ENCODE data around the gene PARVG. TPM values are rescaled to one million over a fixed set of nuclear protein-coding genes. Genes with fewer than 3 reads are reported as not detected.
A peak's percentile ranks its signal among the peaks of the same experiment; 100 is the strongest.

The PARVG gene
- total and polyA plus RNA-seq, 9 of the 15 experiments (the other 6 are each of a cell fraction or from before 2014, with no cell fraction given) = 0.35 TPM; not detected in 8

DNA sequence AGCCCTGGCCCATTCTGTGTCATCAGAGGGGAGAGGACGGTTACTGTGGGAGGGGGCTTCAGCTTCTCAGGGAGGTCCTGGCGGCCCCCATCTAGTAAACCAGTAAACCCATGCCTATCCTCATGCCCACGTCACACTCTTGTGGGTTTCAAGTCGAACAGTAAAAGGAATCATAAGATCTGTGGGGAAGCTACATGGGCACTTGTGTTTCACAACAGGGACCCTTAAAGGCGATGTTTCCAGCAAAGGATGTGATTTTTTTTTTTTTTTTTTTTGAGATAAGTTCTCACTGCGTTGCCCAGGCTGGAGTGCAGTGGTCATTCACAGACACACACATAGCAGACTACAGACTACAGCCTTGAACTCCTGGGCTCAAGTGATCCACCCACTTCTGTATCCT lies 9.2 kb upstream of the PARVG start (continued):
- TF ChIP-seq, protein P1, sequence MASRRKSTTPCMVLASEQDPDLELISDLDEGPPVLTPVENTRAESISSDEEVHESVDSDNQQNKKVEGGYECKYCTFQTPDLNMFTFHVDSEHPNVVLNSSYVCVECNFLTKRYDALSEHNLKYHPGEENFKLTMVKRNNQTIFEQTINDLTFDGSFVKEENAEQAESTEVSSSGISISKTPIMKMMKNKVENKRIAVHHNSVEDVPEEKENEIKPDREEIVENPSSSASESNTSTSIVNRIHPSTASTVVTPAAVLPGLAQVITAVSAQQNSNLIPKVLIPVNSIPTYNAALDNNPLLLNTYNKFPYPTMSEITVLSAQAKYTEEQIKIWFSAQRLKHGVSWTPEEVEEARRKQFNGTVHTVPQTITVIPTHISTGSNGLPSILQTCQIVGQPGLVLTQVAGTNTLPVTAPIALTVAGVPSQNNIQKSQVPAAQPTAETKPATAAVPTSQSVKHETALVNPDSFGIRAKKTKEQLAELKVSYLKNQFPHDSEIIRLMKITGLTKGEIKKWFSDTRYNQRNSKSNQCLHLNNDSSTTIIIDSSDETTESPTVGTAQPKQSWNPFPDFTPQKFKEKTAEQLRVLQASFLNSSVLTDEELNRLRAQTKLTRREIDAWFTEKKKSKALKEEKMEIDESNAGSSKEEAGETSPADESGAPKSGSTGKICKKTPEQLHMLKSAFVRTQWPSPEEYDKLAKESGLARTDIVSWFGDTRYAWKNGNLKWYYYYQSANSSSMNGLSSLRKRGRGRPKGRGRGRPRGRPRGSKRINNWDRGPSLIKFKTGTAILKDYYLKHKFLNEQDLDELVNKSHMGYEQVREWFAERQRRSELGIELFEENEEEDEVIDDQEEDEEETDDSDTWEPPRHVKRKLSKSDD (conservative IDR thresholded peaks at IDR 0.05; ENCODE audit: low read length) = no peak
- no peak for TF ChIP-seq ZNF23 (CRISPR knock-in tag; IDR thresholded peaks at IDR 0.05)
- TF ChIP-seq TAL1 (IDR thresholded peaks at IDR 0.05) = no peak
- TF ChIP-seq MECOM (CRISPR knock-in tag; IDR thresholded peaks at IDR 0.05) = no peak
- TF ChIP-seq C11orf30 (IDR thresholded peaks at IDR 0.05; ENCODE audit: low read depth) = no peak

DNA sequence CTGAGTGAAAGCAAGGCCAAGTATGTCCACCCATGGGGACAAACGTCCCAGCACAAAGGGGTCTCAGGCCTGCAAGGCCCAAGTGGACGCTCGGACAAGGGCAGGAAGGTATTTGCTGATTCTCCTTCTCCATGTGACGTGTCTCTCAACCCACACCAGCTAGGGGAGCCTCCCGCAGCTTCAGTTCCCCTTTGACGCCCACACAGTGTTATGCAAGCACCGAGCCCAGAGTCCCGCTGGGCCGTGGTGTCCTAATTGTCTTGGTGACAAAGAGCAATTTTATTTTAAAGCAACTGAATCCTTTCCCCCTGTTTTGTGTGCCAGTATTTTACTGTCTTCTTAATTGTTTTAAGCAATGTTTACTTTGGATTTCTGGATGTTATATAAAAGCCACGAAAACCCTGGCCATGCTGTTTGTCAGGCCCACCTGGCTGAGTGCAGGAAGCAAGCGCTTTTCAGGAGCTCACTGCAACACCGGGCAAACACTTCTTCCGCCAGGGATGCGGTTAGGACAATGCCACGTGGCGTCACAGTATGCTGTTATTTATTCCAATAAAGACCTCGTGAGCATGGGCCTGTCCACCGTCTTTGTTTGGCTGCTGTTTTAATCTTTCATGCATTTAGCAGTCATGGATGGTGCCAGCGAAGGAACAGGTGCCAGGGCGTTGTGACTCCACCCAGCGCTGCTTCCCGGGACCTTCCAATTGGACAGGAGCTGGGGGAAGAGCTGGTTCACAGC lies 8.2 kb upstream of the PARVG start:
- Histone ChIP-seq H4K20me1 (replicated peaks; ENCODE audit: control insufficient read depth, insufficient read depth, low read length) (no peaks in the 10 kb centered on the region), H3K4me3 (no peak overlapping the region), H3K4me2 (ENCODE audit: insufficient read depth, low read length) (no peak overlapping the region), H2AFZ (ENCODE audit: low read depth, low read length) (no peak overlapping the region), H3K4me1 (replicated peaks in 1 of 2; ENCODE audit: control insufficient read depth in 2 of 2, insufficient read depth in 2 of 2, low read length in 2 of 2) (no peaks in the 10 kb centered on the region), H3K9me3 (replicated peaks; ENCODE audit: control insufficient read depth, insufficient read depth, low read depth, low read length) (no peaks in the 10 kb centered on the region), H3K9me1 (ENCODE audit: control insufficient read depth, insufficient read depth, low read length) (no peaks in the 10 kb centered on the region), H3K36me3 (ENCODE audit: control insufficient read depth, insufficient read depth, low read length) (no peaks in the 10 kb centered on the region), H3K27ac (ENCODE audit: extremely low read depth, low read depth, low read length) (no peak overlapping the region), H3K79me2 (ENCODE audit: control insufficient read depth, insufficient read depth, low read length) (no peaks in the 10 kb centered on the region), H3K27me3 (ENCODE audit: control insufficient read depth in 2 of 2, insufficient read depth in 2 of 2, low read length in 2 of 2) (no peaks in the 10 kb centered on the region; a peak in 1 of 5 replicates), H3K9ac (ENCODE audit: insufficient read depth in 1 of 2, low read depth in 2 of 2, low read length in 2 of 2) (no peak overlapping the region)
- intact Hi-C loops (cut with micrococcal nuclease) = no loop called here
- CTCF ChIA-PET (ENCODE audit: low intra/inter-chr PET ratio) = no interaction called here
- DNase-seq (ENCODE audit: extremely low read depth in 1 of 4, low spot score in 3 of 4) (peak in 2 of 4 experiments; percentile 11 to 14), FAIRE-seq (no peak), ATAC-seq (no peak)
- BruUV-seq (replicated peaks) = no TSS peak
- POLR2A ChIA-PET = no interaction called here
- WGBS (ENCODE audit: insufficient coverage, low coverage, missing lambda C conversion rate) = 47% methylated on average over 22 of the region's 22 CpGs
- in situ Hi-C loops (cut with MboI) = no loop called here
- TF ChIP-seq L3MBTL2 (IDR thresholded peaks at IDR 0.05) = no peak
- no peak for TF ChIP-seq KLF10 (CRISPR knock-in tag; IDR thresholded peaks at IDR 0.05)
- 0 out of 2 replicates have a peak, but pooled peaks have one; percentile 7 for TF ChIP-seq SPI1 (IDR thresholded peaks at IDR 0.05; ENCODE audit: borderline replicate concordance, low read depth, low read length)
- TF ChIP-seq GABPA (tag; conservative IDR thresholded peaks at IDR 0.05; ENCODE audit: low read depth) = no peak
- TF ChIP-seq MYC (IDR thresholded peaks at IDR 0.05; ENCODE audit: low read depth, low read length) = no peak
- TF ChIP-seq MYC (CRISPR knock-in tag; IDR thresholded peaks at IDR 0.05; ENCODE audit: borderline replicate concordance, low read depth) = no peak
- TF ChIP-seq, protein P2, sequence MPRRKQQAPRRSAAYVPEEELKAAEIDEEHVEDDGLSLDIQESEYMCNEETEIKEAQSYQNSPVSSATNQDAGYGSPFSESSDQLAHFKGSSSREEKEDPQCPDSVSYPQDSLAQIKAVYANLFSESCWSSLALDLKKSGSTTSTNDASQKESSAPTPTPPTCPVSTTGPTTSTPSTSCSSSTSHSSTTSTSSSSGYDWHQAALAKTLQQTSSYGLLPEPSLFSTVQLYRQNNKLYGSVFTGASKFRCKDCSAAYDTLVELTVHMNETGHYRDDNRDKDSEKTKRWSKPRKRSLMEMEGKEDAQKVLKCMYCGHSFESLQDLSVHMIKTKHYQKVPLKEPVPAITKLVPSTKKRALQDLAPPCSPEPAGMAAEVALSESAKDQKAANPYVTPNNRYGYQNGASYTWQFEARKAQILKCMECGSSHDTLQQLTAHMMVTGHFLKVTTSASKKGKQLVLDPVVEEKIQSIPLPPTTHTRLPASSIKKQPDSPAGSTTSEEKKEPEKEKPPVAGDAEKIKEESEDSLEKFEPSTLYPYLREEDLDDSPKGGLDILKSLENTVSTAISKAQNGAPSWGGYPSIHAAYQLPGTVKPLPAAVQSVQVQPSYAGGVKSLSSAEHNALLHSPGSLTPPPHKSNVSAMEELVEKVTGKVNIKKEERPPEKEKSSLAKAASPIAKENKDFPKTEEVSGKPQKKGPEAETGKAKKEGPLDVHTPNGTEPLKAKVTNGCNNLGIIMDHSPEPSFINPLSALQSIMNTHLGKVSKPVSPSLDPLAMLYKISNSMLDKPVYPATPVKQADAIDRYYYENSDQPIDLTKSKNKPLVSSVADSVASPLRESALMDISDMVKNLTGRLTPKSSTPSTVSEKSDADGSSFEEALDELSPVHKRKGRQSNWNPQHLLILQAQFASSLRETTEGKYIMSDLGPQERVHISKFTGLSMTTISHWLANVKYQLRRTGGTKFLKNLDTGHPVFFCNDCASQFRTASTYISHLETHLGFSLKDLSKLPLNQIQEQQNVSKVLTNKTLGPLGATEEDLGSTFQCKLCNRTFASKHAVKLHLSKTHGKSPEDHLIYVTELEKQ (CRISPR knock-in tag; IDR thresholded peaks at IDR 0.05) = no peak
- TF ChIP-seq, protein P3, sequence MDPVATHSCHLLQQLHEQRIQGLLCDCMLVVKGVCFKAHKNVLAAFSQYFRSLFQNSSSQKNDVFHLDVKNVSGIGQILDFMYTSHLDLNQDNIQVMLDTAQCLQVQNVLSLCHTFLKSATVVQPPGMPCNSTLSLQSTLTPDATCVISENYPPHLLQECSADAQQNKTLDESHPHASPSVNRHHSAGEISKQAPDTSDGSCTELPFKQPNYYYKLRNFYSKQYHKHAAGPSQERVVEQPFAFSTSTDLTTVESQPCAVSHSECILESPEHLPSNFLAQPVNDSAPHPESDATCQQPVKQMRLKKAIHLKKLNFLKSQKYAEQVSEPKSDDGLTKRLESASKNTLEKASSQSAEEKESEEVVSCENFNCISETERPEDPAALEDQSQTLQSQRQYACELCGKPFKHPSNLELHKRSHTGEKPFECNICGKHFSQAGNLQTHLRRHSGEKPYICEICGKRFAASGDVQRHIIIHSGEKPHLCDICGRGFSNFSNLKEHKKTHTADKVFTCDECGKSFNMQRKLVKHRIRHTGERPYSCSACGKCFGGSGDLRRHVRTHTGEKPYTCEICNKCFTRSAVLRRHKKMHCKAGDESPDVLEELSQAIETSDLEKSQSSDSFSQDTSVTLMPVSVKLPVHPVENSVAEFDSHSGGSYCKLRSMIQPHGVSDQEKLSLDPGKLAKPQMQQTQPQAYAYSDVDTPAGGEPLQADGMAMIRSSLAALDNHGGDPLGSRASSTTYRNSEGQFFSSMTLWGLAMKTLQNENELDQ (CRISPR knock-in tag; IDR thresholded peaks at IDR 0.05; ENCODE audit: borderline replicate concordance) = no peak

Data from K562 (cell line).